SKM-1 treated with dmso at 0.1 percent for 144 hours (cell line): ENCODE results near the gene KIAA1328.

Experiments used
- DNase-seq: peaks from one replicate; lab custom pipeline; 2025; ENCODE audit not compliant: unreplicated experiment; lab: John Stamatoyannopoulos, UW

The KIAA1328 gene

GRCh38 chr18:37274309-37275236, 445.6 kb downstream of the KIAA1328 start:
- no peak for DNase-seq

GRCh38 chr18:37275237-37275741, 446.4 kb downstream of the KIAA1328 start:
- no peak for DNase-seq

- DNase-seq = no peak
Observed at GRCh38 chr18:37276111-37276890, 447.4 kb downstream of the KIAA1328 start.

GRCh38 chr18:37277804-37278203, 448.9 kb downstream of the KIAA1328 start:
- DNase-seq = no peak
